Measurements from ENCODE around the gene SLC24A3.

- TF ChIP-seq CTCF (IDR thresholded peaks at IDR 0.05) (no peak), POLR2A (IDR thresholded peaks at IDR 0.05) (no peak)
Observed at GRCh38 chr20:19210391-19211155, 1.9 kb upstream of the SLC24A3 start.
